SU-DHL-6 (cell line): ENCODE measurements around the gene FAM78B.

Experiments used
- H2AFZ ChIP-seq: fragments of 200-600 bp; sonication (generic); 2 replicates; pipeline ENCODE4 v1.6.1; 2014; ENCODE audit warnings: low read depth, mild to moderate bottlenecking, moderate library complexity, mixed read lengths, antibody characterized with exemption, low read length; ENCODE audit not compliant: severe bottlenecking
- H3F3A ChIP-seq: fragments of 200-600 bp; shearing (Covaris generic); 2 replicates; pipeline ENCODE4 v1.6.0; 2016; ENCODE audit warnings: antibody characterized with exemption, mild to moderate bottlenecking; ENCODE audit not compliant: insufficient read depth
- H3K27ac ChIP-seq: fragments of 200-600 bp; sonication (generic); 2 replicates; pipeline ENCODE4 v1.5.1; 2016; ENCODE audit warnings: low read depth, mild to moderate bottlenecking, low read length, moderate library complexity, mixed read lengths
- H3K27me3 ChIP-seq: fragments of 200-600 bp; sonication (generic), shearing (Covaris generic); 2 replicates; pipeline ENCODE4 v1.6.0; 2014; ENCODE audit warnings: mild to moderate bottlenecking, low read length
- H3K36me3 ChIP-seq: fragments of 200-600 bp; sonication (generic); 2 replicates; pipeline ENCODE4 v1.6.1; 2014; ENCODE audit warnings: mild to moderate bottlenecking, low read length, mixed read lengths
- H3K4me2 ChIP-seq: fragments of 300-600, 200-600 bp; shearing (Covaris generic), sonication (generic); 2 replicates; pipeline ENCODE4 v1.6.0; 2014; ENCODE audit warnings: low read length, low read depth, mild to moderate bottlenecking; ENCODE audit not compliant: poor library complexity, severe bottlenecking
- H3K4me3 ChIP-seq: fragments of 200-600 bp; sonication (generic); 2 replicates; pipeline ENCODE4 v1.5.1; 2014; ENCODE audit warnings: antibody characterized with exemption, low read length, mild to moderate bottlenecking, mixed read lengths; ENCODE audit not compliant: insufficient read depth, poor library complexity, severe bottlenecking
- H3K79me2 ChIP-seq: fragments of 200-600 bp; sonication (generic); 2 replicates; pipeline ENCODE4 v1.6.1; 2014; ENCODE audit warnings: mild to moderate bottlenecking, low read length, moderate library complexity; ENCODE audit not compliant: insufficient read depth
- H3K9ac ChIP-seq: fragments of 200-600 bp; sonication (generic); 2 replicates; pipeline ENCODE4 v1.7.0; 2014; ENCODE audit warnings: mild to moderate bottlenecking, low read length
- H3K9me2 ChIP-seq: fragments of 200-600 bp; sonication (generic); replicated peaks from 2 replicates; pipeline ENCODE4 v1.6.1; 2014; ENCODE audit warnings: low read length; ENCODE audit not compliant: insufficient read depth
- H3K9me3 ChIP-seq: fragments of 200-600 bp; sonication (generic); 2 replicates; pipeline ENCODE4 v1.6.1; 2014; ENCODE audit warnings: low read length, mixed read lengths; ENCODE audit not compliant: insufficient read depth
- H4K20me1 ChIP-seq: fragments of 200-600 bp; sonication (generic); 2 replicates; pipeline ENCODE4 v1.6.1; 2014; ENCODE audit warnings: low read depth, mild to moderate bottlenecking, antibody characterized with exemption, low read length, moderate library complexity, mixed read lengths
- CTCF ChIP-seq: fragments of 200-600 bp; sonication (generic); IDR thresholded peaks from one replicate; pipeline ENCODE4 v1.5.1; 2017; ENCODE audit warnings: antibody characterized with exemption, mild to moderate bottlenecking, low read length, moderate library complexity; ENCODE audit not compliant: insufficient read depth, poor library complexity, severe bottlenecking
- EZH2phosphoT487 ChIP-seq: fragments of 200-600 bp; sonication (generic), shearing (Covaris generic); conservative IDR thresholded peaks from 2 replicates; pipeline ENCODE4 v1.6.1; 2018; ENCODE audit warnings: mild to moderate bottlenecking, antibody characterized with exemption, low read length, moderate library complexity, mixed read lengths

FAM78B gene

GRCh38 chr1:166139735-166140134 is 27.1 kb downstream of the FAM78B start:
- Histone ChIP-seq H3K36me3 (no peaks in the 10 kb centered on the region), H3K9me3 (no peaks in the 10 kb centered on the region), H3K9ac (no peak overlapping the region), H3K9me2 (no peaks in the 10 kb centered on the region), H3K27ac (no peak overlapping the region), H3K4me3 (no peak overlapping the region), H3K27me3 (no peaks in the 10 kb centered on the region), H3K79me2 (no peaks in the 10 kb centered on the region), H4K20me1 (no peaks in the 10 kb centered on the region), H2AFZ (no peak overlapping the region), H3F3A (no peaks in the 10 kb centered on the region), H3K4me2 (no peak overlapping the region)
- TF ChIP-seq EZH2phosphoT487 (no peak), CTCF (no peak)

DNA sequence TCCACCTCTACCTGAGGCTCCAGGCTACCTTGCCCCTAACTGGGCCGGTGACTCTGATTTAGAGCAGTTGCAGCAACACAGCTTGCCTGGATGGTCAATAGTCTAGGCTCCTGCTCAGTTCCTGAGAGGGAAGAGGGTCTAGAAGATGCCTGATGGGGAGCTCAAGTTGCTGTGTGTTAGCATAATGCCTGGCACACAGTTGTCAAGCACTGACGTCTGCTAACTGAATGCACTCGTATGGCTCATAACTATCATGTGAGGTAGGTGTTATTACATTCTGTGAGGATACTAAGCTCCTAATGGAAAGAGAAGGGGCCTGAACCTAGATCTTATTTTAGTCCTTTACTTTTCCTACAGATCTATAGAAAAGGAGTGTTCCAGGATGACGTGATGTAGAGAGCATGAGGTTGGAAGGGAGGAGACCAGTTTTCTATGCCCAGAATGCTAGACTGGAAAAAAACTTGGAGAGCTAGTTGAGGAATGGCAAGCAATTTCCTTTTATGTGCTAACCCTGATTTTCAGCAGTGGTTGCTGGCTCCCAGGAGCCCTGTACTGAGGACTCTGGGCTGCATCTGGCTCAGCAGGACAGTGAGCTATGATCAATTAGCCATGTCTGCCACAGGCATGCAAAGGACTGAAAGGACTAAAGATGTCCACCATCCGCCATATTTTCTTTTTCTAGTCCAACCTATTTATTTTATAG is 30.0 kb downstream of the FAM78B start:
- Histone ChIP-seq H3K4me3 (no peak overlapping the region), H3K4me2 (no peak overlapping the region), H3K9ac (no peak overlapping the region), H3F3A (no peaks in the 10 kb centered on the region), H3K27ac (no peak overlapping the region), H4K20me1 (no peaks in the 10 kb centered on the region), H3K27me3 (no peaks in the 10 kb centered on the region), H3K9me2 (no peaks in the 10 kb centered on the region), H3K9me3 (no peaks in the 10 kb centered on the region), H3K36me3 (no peaks in the 10 kb centered on the region), H2AFZ (no peak overlapping the region), H3K79me2 (no peaks in the 10 kb centered on the region)
- no peak for TF ChIP-seq CTCF
- no peak for TF ChIP-seq EZH2phosphoT487

DNA sequence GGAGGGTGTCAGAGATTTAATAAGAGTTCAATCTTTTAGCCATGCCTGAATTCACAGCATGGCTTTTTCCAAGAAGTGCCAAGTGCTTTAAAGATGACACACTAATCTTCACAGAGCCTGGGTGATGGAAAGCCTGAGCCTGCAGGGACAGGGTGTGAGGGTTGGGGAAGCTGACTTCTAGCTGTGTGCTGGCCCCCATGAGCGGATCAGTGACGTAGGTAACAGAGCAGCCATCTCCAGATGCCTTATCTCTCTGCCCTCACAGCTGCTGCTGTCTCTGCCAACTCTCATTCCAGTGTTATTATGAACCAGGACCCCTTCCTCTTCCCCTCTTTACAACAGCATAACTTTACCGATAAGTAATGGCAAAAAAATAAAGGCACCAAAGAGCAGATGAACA is 30.6 kb downstream of the FAM78B start:
- Histone ChIP-seq H3K79me2 (no peaks in the 10 kb centered on the region), H3F3A (no peaks in the 10 kb centered on the region), H3K36me3 (no peaks in the 10 kb centered on the region), H4K20me1 (no peaks in the 10 kb centered on the region), H3K4me3 (no peak overlapping the region), H3K9me2 (no peaks in the 10 kb centered on the region), H2AFZ (no peak overlapping the region), H3K4me2 (no peak overlapping the region), H3K27me3 (no peaks in the 10 kb centered on the region), H3K27ac (no peak overlapping the region), H3K9me3 (no peaks in the 10 kb centered on the region), H3K9ac (no peak overlapping the region)
- TF ChIP-seq CTCF, result no peak
- no peak for TF ChIP-seq EZH2phosphoT487
